Measurements from ENCODE around the gene RTP2. TPM values are rescaled to one million over a fixed set of nuclear protein-coding genes. Genes with fewer than 3 reads are reported as not detected.
A peak's percentile ranks its signal among the peaks of the same experiment; 100 is the strongest.

The RTP2 gene
- total and polyA plus RNA-seq, 2 experiments from 2014 or later: not detected

- no peak for DNase-seq (ENCODE audit: low spot score)
- Histone ChIP-seq H3K27ac (peak overlapping the region; percentile 93), H3K9me2 (replicated peaks; ENCODE audit: insufficient read depth) (no peaks in the 10 kb centered on the region), H2AFZ (no peak overlapping the region), H3K4me1 (ENCODE audit: insufficient read depth) (peaks cover 34% of the 10 kb centered on the region), H3K4me3 (peak overlapping the region; percentile 20), H3K79me2 (peaks cover 46% of the 10 kb centered on the region), H3K4me2 (peak overlapping the region; percentile 68), H3K27me3 (no peaks in the 10 kb centered on the region), H3K36me3 (replicated peaks; ENCODE audit: insufficient read depth, low read depth) (no peaks in the 10 kb centered on the region), H3K9me3 (ENCODE audit: low read depth) (no peaks in the 10 kb centered on the region), H4K20me1 (ENCODE audit: insufficient read depth, poor library complexity, severe bottlenecking) (peaks cover 13% of the 10 kb centered on the region)
- WGBS (ENCODE audit: low lambda C conversion rate, missing lambda C conversion rate): 12% methylated on average over 6 of the region's 6 CpGs
- no peak for TF ChIP-seq EZH2phosphoT487 (IDR thresholded peaks at IDR 0.05; ENCODE audit: low read depth, severe bottlenecking, unreplicated experiment)
- no peak for TF ChIP-seq CTCF (IDR thresholded peaks at IDR 0.05; ENCODE audit: poor library complexity)
- no peak for TF ChIP-seq EZH2 (IDR thresholded peaks at IDR 0.05; ENCODE audit: borderline replicate concordance)
Observed at GRCh38 chr3:187746059-187746441, 43.7 kb upstream of the RTP2 start.

GRCh38 chr3:187745201-187746058, 43.1 kb upstream of the RTP2 start, which contains the start of gene BCL6:
Gene BCL6 (minus strand): TSS chr3:187745468. CDS start chr3:187733693, 11,775 bp downstream.
- H4K20me1 ChIP-seq (ENCODE audit: insufficient read depth, poor library complexity, severe bottlenecking): peaks cover 16% of the 10 kb centered on the region
- H3K27ac ChIP-seq: peak within 1 kb of the TSS; percentile 93
- TF ChIP-seq CTCF (IDR thresholded peaks at IDR 0.05; ENCODE audit: poor library complexity) (no peak), EZH2 (IDR thresholded peaks at IDR 0.05; ENCODE audit: borderline replicate concordance) (no peak), EZH2phosphoT487 (IDR thresholded peaks at IDR 0.05; ENCODE audit: low read depth, severe bottlenecking, unreplicated experiment) (no peak)
- no peaks in the 10 kb centered on the region for H3K36me3 ChIP-seq (replicated peaks; ENCODE audit: insufficient read depth, low read depth)
- H3K4me3 ChIP-seq: peak within 1 kb of the TSS; percentile 76
- WGBS (ENCODE audit: low lambda C conversion rate, missing lambda C conversion rate): 1% methylated on average over 40 of the region's 40 CpGs
- H2AFZ ChIP-seq: no peak within 1 kb of the TSS
- peak within 1 kb of the TSS; percentile 94 for H3K4me2 ChIP-seq
- H3K79me2 ChIP-seq: peaks cover 50% of the 10 kb centered on the region
- H3K9me2 ChIP-seq (replicated peaks; ENCODE audit: insufficient read depth): no peaks in the 10 kb centered on the region
- no peaks in the 10 kb centered on the region for H3K9me3 ChIP-seq (ENCODE audit: low read depth)
- no peaks in the 10 kb centered on the region for H3K27me3 ChIP-seq
- peak; percentile 97 for DNase-seq (ENCODE audit: low spot score)
- H3K4me1 ChIP-seq (ENCODE audit: insufficient read depth): peaks cover 33% of the 10 kb centered on the region

GRCh38 chr3:187744169-187745151, 42.1 kb upstream of the RTP2 start:
- Histone ChIP-seq H4K20me1 (ENCODE audit: insufficient read depth, poor library complexity, severe bottlenecking) (peaks cover 16% of the 10 kb centered on the region), H3K4me1 (ENCODE audit: insufficient read depth) (peaks cover 33% of the 10 kb centered on the region), H3K4me2 (peak overlapping the region; percentile 94), H3K79me2 (peaks cover 54% of the 10 kb centered on the region), H3K27ac (peak overlapping the region; percentile 93), H3K36me3 (replicated peaks; ENCODE audit: insufficient read depth, low read depth) (no peaks in the 10 kb centered on the region), H3K4me3 (peak overlapping the region; percentile 76), H2AFZ (no peak overlapping the region), H3K9me3 (ENCODE audit: low read depth) (no peaks in the 10 kb centered on the region), H3K27me3 (no peaks in the 10 kb centered on the region), H3K9me2 (replicated peaks; ENCODE audit: insufficient read depth) (no peaks in the 10 kb centered on the region)
- no peak for TF ChIP-seq EZH2phosphoT487 (IDR thresholded peaks at IDR 0.05; ENCODE audit: low read depth, severe bottlenecking, unreplicated experiment)
- TF ChIP-seq CTCF (IDR thresholded peaks at IDR 0.05; ENCODE audit: poor library complexity): no peak
- TF ChIP-seq EZH2 (IDR thresholded peaks at IDR 0.05; ENCODE audit: borderline replicate concordance): no peak
- peak; percentile 69 for DNase-seq (ENCODE audit: low spot score)
- whole genome bisulfite sequencing (ENCODE audit: low lambda C conversion rate, missing lambda C conversion rate): under 1% methylated on average over 49 of the region's 55 CpGs

Measured in hepatocyte (in vitro differentiated cells).